ENCODE data around the gene FBXL12.
"Not testable (repeated sequence)": the region's sequence is repeated elsewhere in the genome, so short reads cannot be mapped to it uniquely, and the experiment has no call there.

The FBXL12 gene, protein sequence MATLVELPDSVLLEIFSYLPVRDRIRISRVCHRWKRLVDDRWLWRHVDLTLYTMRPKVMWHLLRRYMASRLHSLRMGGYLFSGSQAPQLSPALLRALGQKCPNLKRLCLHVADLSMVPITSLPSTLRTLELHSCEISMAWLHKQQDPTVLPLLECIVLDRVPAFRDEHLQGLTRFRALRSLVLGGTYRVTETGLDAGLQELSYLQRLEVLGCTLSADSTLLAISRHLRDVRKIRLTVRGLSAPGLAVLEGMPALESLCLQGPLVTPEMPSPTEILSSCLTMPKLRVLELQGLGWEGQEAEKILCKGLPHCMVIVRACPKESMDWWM

DNA sequence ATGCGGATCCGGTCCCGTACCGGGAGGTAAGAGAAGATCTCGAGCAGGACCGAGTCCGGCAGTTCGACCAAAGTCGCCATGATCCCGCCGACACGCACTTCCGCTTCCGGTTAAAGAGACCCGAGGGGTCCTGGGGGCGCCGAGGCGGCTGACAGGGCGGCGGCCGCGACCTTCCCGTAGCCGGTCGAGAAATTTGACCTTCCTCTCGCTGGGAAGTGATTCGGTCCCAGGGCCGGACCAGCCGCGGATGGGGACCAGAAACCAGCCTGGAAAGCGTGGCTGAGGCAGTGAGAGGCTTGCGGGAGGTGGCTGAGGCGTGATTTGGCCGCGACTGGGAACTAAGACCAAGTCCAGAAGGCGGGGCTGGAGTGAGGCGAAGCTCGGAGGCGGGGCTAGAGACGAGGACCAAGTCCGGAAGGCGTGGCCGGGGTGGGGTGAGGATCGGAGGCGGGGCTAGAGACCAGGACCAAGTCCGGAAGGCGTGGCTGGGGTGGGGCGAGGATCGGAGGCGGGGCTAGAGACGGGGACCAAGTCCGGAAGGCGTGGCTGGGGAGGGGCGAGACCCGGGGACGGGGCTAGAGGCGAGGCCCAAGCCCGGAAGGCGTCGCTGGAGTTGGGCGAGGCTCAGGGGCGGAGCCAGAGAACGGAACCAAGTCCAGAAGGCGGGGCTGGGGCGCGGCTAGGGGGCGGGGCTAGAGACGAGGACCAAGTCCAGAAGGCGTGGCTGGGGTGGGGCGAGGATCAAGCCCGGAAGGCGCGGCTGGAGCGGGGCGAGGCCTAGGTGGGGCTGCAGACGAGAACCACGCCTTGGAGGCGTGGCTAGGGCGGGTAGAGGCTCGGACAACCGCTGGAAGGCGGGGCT is at the start of gene FBXL12:
FBXL12 (minus strand) TSS at position 346 of the 862 bp plus-strand sequence; CDS start at position 80, 266 bp downstream.
- peak; percentile 100 for DNase-seq (ENCODE audit: low read depth in 2 of 2)

GRCh38 chr19:9865732-9866501 is 47.0 kb upstream of the FBXL12 start:
- DNase-seq (ENCODE audit: low read depth in 2 of 2), result no peak

DNA sequence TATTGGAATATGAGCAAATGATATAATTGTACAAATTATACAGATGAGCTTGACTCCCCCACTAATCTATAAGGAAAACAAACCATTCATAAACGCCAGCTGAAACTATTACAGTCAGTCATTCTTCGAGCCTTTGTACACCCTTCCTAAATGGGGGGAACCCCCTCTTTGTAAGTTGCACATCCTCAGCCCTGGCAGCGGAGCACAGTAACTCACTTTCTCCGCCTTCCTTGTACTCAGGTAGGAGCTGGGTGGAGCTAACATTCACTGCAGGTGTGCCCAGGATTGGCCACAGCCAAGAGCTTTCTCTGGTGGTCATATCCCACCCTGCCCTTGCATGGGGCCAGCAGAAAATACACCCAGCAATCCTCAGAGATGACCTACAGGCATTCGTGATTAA is 44.9 kb upstream of the FBXL12 start:
- DNase-seq (ENCODE audit: low read depth in 2 of 2), result no peak

GRCh38 chr19:9862938-9863337 is 44.1 kb upstream of the FBXL12 start:
- no peak for DNase-seq (ENCODE audit: low read depth in 2 of 2)

GRCh38 chr19:9861503-9861902 is 42.6 kb upstream of the FBXL12 start:
- no peak for DNase-seq (ENCODE audit: low read depth in 2 of 2)

DNA sequence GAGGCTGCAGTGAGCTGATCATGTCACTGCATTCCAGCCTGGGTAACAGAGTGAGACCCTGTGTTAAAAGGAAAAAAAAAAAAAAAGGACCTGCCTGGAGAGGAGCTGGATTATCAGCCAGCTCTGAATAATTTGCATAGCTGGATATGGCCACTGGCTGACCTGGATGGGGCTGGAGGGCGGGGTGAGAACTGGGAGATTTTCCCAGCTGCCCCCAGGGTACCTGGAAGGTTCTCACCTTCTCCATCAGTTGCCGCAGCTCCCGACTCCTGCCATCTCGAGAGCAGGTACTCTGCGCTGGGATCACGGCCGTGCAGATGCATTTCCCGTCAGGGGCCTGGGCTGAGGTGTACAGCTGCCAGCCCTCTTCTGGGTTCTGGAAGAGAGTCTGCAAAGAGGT is 41.5 kb upstream of the FBXL12 start:
- DNase-seq (ENCODE audit: low read depth in 2 of 2), result no peak

DNA sequence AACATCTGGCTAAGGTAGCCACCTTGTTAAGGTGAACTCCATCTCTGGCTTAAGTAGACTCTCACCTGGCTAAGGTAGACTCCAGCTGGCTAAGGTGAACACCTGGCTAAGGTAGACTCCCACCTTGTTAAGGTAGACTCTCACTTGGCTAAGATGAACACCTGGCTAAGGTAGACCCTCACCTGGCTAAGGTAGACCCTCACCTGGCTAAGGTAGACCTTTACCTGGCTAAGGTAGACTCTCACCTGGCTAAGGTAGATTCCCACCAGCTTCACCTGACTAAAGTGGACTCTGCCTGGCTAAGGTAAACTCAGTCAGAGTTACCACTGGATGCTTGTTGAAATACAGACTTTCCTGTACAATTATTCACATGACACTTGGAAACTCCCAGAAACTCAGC is 39.9 kb upstream of the FBXL12 start:
- DNase-seq (ENCODE audit: low read depth in 2 of 2), result no peak

DNA sequence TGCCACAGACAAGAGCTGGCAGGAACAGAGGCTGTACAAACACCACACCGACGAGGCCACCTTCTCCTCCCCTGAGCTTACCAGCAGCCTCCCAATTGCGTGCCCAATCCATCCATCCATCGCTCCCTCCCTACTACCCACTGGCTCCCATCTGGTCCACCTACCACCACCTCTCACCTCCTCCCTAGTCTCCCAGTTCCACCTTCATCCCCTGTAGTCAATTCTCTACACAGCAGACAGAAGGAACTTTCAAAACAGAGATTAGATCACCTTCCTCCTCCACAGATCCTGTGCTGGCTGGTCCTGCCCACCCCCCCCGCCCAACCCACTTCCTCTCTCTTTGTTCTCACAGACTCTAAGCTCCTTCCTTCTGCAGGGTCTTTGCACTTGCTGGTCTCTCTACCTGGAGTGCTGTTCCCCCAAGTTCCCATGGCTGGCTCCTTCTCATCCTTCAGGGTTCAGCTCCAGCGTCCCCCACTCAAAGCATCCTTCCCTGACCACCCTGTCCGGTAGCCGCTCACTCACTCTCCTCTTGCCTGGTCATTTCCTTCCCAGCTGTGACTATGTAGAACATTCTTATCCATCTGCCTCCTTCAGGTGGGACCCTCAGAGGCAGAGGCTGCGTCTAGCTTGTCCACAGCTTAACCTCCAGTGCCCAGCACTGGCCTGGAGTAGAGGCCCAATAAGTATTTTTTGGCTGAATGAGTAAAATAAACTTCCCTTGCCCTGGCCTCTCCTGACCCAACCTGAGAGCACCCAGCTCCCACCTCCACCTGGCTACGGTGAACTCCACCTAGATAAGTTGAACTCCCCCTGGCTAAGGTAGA is 39.3 kb upstream of the FBXL12 start:
- no peak for DNase-seq (ENCODE audit: low read depth in 2 of 2)

GRCh38 chr19:9857076-9857721 is 38.3 kb upstream of the FBXL12 start:
- DNase-seq (ENCODE audit: low read depth in 2 of 2), result no peak

- no peak for DNase-seq (ENCODE audit: low read depth in 2 of 2)
Measured at GRCh38 chr19:9856609-9857008, 37.7 kb upstream of the FBXL12 start.

- DNase-seq (ENCODE audit: low read depth in 2 of 2), result no peak
Measured at GRCh38 chr19:9854282-9854846, 35.5 kb upstream of the FBXL12 start.

GRCh38 chr19:9850235-9850959 is 31.5 kb upstream of the FBXL12 start:
- no peak for DNase-seq (ENCODE audit: low read depth in 2 of 2)

GRCh38 chr19:9849791-9850190 is 30.9 kb upstream of the FBXL12 start:
- DNase-seq (ENCODE audit: low read depth in 2 of 2), result no peak

- DNase-seq (ENCODE audit: low read depth in 2 of 2), result no peak
Measured at GRCh38 chr19:9848762-9849161, 29.9 kb upstream of the FBXL12 start.

- DNase-seq (ENCODE audit: low read depth in 2 of 2), result no peak
Measured at GRCh38 chr19:9848060-9848459, 29.2 kb upstream of the FBXL12 start.

DNA sequence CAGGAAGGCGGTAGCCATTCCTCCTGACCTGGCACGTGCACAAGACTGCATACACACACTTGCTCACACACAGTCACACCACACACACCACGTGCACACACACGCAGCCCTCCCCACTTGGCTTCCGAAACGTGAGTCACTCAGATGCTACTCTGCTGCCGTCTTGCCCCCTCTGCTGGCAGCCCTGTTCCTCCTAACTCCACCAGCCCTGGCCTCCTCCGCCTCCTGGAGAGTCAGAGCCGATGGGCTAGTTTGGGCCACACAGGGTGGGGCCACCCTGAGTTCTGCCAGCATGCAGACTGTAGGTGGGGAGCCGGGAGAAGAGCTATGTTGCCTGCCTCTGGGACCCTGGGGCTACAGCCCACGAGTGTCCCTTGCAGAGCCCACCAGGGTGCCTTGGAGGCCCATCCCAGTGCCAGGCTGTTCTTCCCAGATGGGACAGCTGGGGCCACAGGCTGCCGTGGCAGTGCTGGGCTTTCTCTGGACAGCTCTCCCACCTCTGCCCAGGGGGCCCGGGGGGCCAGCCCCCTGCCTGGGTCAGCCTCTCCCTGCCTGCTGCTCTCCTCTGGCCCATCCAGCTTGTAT is 28.3 kb upstream of the FBXL12 start:
- peak; percentile 33 to 48 for DNase-seq (ENCODE audit: low read depth in 2 of 2)

GRCh38 chr19:9843626-9844273 is 24.9 kb upstream of the FBXL12 start:
- not testable (repeated sequence) for DNase-seq (ENCODE audit: low read depth in 2 of 2)

- no peak for DNase-seq (ENCODE audit: low read depth in 2 of 2)
Measured at GRCh38 chr19:9842834-9843625, 24.2 kb upstream of the FBXL12 start.
